GM21447 (cell line): ENCODE data around the gene MIA2.
"Not testable (repeated sequence)": the region's sequence is repeated elsewhere in the genome, so short reads cannot be mapped to it uniquely, and the experiment has no call there.

ENCODE experiments used
- ATAC-seq: cut with Tn5 transposase; IDR thresholded peaks from one replicate; pipeline ENCODE4 v1.9.1; 2021; ENCODE audit not compliant: unreplicated experiment

The MIA2 gene

DNA sequence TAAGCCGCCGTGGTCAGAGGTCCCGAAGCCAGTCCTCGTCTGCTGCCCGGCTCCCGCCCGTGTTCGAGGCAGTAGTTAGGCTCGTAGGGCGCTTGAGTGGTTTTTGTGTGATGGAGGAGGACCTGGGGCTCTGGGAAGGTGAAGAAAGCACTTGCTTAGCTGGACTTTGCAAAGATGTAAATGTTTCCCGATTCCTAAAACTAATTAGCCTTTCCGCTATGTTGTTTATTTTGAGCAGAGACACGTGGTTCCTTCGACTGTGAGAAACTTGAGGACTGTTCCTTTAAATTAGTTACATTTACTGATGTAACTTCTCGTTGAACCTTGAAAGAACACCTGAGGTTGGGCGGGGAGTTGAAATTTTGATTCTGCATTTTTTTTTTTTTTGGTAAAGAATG, 33.9 kb downstream of the MIA2 start:
- ATAC-seq: peak; percentile 14

DNA sequence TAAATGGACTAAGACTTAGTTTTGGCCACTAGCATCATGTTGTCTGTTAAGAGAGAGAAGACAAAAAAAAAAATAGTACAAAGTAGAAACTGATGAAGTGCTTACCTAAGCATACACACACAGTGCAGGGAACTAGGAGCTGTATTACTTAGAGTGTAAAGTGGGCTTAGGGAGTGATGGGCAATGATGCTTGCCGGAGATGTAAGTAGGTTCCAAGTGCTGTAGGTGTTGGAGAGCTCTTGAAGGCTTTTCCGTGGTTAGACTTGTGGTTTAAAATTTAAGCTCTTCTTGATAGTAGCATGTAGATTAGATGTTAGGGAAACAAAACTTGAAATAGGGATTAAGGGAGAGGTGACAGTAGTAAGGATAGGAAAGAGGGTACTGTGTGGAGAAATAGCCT, 34.7 kb downstream of the MIA2 start:
- ATAC-seq: no peak

DNA sequence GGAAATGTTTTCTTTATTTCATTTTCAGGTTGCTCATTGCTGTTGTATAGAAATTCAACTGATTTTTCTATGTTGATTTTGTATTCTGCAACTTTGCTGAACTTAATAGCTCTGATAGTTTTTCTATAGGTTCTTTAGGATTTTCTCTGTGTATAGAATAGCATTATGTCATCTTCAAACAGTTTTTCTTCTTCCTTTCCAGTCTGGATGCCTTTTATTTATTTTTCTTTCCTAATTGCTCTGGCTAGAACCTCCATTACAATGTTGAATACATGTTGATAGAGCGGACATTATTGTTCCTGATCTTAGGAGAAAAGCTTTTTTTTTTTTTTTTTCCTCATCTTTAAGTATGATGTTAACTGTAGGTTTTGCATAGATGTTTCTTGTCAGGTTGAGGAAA, 39.2 kb downstream of the MIA2 start:
- no peak for ATAC-seq

DNA sequence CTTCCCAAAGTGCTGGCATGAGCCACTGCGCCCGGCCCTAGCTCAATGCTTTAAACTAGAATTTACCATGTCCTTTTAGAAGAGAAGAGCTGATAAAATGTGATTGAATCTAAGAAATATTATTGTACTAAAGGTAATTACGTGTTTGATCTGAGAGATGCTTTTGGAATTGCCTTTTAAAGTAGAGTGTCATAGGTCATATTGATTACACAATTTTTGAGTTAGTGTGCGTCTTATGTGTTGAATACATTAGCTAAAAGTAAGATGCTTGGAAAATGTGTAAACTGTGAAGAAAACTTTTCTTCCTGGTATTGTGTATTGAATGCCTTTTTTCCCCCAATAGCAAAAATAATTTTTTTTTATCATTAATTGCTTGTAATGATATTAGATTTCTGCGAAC, 41.7 kb downstream of the MIA2 start:
- ATAC-seq: no peak

DNA sequence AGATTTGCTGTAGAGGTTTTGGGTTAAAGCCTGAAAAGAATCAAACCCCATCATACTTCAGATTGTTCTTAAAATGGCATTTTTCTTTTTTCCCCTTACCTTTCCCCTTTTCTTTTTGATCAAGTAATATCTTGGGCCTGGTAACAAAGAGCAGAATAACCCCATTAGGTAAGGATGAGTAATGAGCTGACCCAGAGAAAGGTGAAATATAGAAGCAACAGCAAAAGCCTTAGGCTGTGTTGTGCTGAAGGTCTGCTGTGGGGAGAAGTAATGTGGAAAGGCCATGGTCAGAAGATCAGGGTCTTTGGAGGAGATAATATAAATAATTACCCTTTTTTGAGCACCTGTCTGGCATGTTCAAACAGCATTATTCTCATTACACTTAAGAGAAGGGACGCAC, 42.3 kb downstream of the MIA2 start:
- no peak for ATAC-seq

DNA sequence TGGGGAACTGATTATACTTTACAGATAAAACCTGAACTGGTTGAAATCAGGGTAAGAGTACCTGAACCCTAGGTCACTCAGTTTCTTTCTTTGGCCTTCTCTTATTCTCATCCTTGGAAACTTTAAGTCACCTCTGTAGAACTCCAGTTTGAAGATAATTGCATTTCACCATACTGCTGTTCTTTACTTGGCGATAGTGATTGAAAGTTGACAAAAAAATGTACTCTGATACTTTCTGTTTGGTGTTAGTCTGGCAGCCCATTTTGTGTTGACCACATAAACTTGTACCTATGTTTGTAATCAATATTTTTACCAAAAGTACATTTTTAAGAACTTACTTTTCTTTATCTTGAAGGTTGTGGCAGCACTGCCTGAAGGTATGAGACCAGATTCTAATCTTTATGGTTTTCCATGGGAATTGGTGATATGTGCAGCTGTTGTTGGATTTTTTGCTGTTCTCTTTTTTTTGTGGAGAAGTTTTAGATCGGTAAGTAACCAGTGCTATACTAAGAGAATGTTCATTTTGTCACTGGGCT, 42.9 kb downstream of the MIA2 start:
- no peak for ATAC-seq

DNA sequence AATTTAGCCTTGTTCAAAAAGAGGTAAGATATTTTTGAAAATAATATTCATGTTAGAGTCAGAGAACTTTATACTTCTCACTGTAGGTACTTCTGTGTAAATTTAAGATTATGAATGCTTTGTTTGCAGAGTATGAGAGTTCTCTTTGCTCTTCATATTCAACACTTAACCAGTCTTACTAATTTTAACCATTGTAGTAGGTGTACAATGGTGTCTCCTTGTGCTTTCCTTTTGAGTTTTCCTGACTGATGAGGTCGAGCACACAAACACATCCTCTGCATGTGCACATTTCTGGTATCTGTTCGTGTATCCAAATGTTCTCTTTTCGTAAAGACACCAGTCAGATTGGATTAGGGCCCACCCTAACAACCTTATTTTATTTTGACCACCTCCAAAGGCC, 45.8 kb downstream of the MIA2 start:
- no peak for ATAC-seq

DNA sequence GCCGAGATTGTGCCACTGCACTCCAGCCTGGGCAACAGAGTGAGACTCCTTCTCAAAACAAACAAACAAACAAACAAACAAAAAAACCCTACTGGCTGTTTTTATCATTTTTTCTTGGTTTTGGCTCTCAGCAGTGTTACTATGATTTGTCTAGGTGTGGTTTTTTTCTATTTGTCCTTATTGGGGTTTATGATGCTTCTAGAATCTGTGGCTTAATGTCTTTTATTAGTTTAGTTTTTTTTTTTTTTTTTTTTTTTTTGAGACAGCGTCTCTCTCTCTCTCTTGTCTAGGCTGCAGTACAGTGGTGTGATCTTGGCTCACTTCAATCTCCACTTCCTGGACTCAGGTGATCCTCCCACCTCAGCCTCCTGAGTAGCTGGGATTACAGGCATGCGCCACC, 47.0 kb downstream of the MIA2 start:
- ATAC-seq: not testable (repeated sequence)

DNA sequence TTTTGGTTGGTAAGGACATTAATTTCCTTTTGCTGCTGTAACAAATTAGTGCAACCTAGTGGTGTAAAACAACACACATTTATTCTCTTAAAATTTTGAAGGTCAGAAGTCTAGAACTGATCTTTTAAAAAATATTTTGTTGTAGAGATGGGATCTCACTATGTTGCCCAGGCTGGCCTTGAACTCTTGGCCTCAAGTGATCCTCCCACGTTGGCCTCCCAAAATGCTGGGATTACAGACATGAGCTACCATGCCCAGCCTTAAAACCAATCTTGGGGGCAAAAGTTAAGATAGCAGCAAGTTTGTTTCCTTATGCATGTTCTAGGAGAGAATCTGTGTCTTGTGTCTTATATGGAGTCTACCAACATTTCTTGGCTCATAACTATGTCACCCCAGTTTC, 55.8 kb downstream of the MIA2 start:
- no peak for ATAC-seq

DNA sequence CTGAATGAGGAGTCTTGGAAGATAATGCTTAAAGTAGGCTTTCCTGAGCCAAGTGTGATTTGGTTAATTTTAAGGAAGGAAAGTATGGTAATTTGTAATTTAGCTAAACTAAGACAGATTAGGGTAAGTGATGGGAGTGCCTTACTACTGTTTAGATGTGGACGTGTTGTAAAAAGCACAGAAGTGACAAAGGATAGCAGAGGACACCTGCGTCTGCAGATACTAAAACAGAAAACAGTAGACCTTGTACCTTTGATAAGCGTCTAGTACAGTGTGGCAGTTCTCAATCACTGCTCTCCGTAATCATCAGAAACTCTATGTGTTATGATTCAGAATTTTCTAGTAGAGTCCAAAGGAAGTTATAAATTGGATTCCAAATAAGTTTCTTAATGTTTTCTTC, 58.0 kb downstream of the MIA2 start:
- ATAC-seq: no peak

DNA sequence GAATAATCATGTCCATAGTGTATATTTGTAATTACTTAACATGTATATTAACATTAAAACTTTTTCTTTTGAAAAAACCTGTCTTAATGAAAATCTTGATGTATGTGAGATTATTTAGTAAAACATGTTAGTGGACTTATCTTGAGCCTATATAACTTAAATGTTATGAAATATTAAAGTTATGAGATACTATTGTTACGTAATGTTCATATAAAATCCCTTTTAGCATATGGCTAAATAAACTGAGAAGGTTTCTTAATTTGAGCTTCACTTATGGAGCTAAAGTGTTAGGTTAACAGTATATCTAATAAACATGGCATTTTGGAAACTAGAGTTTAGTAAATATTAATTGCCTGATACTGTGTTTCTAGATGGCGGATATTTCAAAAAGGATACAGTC, 59.9 kb downstream of the MIA2 start:
- ATAC-seq: no peak

DNA sequence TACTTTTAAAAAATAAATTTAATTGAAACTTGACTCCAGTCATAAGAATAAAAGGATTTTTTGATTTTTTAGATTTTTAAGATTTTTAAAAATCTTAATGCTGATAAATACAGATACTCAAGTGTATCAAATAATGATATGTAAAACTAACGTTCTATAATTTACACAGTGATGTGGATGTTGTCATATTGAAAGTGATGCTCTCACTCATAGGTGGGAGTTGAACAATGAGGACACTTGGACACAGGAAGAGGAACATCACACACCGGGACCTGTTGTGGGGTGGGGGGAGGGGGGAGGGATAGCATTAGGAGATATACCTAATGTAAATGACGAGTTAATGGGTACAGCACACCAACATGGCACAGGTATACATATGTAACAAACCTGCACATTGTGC, 66.7 kb downstream of the MIA2 start:
- ATAC-seq: not testable (repeated sequence)

DNA sequence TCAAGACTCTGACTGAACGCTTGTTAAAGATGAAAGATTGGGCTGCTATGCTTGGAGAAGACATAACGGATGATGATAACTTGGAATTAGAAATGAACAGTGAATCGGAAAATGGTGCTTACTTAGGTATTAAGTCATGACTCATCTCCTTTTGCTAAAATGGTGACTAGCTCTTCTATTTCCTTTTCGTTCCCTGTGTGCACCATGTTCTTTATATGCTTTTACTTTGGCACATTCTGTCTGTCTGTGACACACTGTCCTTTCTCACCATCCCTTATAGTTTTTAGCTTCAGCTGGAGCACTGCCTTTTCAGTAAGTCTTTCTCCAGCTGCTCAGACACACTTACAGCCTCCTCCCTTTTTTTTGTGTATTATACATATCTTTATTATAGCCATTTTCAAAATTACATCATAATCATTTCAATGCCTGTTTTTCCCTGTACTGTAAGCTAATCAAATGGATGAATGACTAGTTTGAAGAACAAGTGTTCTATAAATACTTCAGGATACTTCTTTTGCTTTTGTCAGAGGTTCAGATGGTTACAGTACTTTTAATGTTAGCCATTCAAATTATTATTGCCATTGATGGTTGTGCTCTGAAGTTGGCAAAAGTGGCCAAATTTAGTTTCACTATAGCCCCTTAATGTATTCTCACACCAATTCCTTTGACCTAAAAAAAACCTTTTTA, 68.6 kb downstream of the MIA2 start:
- no peak for ATAC-seq

DNA sequence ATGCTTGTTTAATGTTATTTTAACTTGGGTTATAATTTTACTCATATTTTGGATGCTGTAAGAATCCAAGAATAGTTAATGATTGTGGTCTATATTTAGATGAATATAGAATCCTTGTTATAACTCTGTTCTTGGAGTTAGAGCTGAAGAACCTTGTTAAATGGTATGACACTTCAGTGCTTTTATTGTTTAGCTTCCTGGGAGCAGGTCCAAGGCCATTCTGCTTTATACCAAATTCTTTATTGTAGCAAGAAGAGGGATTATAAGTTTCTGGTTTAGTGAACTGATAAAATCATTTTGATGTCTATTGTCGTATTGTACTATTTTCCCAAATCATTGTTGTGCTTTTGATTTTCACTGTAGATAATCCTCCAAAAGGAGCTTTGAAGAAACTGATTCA, 69.4 kb downstream of the MIA2 start:
- ATAC-seq: no peak

DNA sequence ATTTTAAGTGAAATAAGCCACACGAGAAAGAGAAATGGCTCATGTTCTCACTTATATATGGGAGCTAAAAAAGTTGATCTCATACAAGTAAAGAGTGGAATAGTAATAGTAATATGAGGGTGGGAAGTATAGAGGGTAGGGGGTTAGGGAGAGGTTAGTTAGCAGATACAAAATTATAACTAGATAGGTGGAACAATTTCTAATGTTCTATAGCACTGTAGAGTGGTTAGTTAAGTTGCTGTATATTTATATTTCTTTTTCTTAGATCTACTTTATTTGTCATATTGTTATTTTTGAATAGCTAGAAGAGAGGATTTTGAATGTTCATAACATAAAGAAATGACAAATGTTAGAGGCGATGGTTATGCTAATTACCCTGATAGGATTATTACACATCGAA, 74.1 kb downstream of the MIA2 start:
- no peak for ATAC-seq

DNA sequence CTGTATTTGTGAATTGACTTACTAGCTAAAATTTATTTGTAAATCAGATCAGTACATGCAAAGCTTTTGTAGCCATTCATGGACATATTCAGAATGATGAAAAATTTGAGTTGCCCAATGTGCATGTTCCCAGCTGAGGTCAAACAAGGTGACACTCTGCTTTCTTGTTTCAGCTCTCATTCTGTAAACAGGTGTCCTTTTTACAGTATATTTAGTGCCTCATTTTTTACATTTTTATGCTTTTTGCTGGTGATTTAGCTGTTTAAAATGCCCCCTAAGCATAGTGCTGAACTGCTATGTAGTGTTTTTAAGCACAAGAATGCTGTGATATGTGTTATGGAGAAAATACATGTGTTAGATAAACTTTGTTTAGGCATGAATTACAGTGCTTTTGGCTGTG, 76.3 kb downstream of the MIA2 start:
- ATAC-seq: no peak

DNA sequence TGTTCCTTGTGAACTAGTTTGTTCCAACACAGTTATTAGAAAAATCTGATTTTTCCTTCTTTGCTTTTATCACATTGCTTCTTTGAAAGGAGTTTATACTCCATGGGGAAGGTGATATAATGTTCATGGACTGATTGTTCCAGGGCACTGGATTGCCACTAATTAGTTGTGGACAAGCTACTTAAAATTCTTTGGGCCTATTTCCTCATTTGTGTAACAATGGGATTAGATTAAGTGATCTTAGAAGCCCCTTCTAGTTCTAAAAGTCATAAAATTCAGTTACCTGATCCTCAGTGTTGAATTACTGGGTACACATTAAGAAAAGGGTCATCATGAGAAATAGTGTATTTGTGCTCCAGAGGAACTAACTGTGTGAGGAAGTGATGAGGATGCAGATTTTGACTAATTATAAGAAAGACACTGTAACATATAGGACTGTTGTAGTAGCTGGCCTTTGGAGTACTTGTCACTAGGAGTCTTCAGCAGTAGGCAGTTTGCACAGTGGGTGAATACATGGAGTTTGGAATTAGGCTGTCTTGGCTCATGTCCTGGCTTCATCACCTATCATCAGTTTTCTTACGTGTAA, 82.2 kb downstream of the MIA2 start:
- no peak for ATAC-seq

DNA sequence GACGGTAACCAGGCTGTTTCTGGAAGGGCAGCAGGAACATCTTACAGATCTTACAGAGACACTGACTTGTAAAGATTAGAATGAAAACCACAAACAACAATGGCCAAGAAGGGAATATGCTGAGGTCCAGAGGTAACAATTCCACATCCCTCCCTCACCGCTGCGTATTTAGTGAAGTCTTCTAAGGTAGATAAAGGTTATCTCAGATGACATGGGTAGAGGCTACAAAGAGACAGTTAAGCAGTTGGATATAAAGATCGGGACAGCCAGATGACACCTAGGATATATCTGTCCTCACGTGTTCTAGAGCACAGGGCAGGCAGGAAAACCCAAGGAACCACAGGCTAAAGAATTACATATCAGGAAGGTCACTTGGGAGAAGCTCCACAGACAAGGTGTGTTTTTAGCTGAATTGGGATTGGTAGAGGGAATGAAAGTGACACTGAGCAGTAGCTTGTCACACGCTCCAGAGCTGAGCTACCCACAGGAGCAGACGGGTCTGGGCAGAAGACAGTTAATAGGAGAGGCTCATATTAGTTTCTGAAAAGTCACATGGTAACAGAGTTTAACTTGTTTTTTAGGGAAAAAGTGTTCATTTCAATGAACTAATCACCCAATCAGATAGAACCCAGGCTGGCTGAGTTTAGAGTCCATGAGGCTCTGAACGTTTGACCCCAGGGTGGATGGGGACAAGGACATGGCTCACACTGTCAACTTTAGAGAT, 83.3 kb downstream of the MIA2 start:
- no peak for ATAC-seq

DNA sequence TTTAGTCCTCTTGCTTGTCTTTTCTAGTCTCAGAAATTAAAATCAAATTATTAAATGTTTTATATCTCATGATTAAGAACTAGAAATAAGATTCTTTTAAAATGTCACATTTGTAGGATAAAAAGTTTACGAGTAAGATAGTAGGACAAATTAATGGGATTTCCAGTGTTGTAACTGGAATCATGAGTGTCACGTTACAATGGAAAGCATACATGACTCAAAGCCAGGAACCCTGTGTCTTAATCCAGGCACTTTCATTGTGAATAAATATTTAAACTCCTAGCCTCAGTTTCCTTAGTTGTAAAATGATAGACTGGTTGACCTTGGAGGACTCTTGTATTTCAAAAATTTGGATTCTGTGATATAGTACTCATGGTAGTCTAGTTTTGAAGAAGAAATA, 84.9 kb downstream of the MIA2 start:
- ATAC-seq: no peak

DNA sequence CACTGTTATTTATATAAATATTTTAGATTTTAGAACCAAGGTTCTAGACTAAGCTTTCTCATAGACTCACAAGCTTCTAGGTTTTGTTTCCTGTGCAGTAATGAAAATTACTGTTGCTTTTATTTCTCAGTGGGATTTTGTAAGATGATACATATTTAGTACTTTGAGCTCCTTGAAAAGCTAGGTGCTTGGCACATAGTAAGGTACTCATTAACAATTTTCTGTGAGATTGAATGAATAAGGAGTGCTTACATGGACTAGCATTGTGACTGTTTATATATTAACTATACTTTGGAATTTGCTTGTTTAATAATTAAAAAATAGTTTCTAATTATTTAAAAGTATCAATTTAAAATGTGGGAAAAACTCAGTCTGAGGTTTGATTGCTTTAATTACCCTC, 85.7 kb downstream of the MIA2 start:
- ATAC-seq: no peak

DNA sequence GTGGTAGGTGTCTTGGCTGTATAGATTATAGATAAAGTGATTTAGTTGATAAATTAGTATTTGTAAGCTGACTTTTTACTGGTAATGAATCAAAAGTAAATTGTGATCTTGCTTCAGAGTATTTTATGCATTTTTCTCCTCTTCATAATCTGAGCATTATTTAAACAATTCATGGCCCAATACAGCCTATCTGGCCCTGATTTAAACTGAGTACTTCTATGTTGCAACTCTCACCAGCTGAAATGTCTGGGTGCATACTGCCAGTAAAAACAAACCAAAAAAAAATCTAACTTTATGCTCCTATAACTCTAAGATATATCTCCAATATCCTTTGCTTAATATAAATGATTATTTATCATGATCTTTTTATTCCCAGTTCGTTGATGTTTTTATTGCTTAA, 86.6 kb downstream of the MIA2 start:
- no peak for ATAC-seq

DNA sequence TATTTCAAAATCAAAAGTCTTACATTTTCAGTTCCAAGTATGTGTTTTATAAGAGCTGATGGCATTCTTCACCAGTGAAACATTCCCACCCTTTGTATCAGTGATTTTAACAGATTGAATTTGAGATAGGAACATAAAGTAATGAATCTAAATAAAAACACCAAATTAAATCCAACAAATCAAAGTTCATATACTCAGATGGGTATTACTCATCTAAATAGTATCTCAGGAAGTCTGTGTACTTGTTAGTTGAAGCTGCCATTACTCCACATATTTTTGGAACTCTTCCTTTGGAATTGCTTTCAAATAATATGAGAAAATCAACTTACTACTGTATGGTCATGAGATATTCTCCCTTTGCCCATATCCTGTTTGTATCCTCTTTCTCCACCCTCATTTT, 89.1 kb downstream of the MIA2 start:
- no peak for ATAC-seq
